Activated CD4-positive, alpha-beta T cell treated with anti-CD3 and anti-CD28 coated beads, Interleukin-2, amount 50 U/mL, for 4 hours (primary cell): ENCODE measurements around the gene DSP.

Source experiments
- DNase-seq, 2 experiments: peaks; one replicate each; pipeline ENCODE4 v3.0.0-alpha.2; 2020

DSP gene

DNA sequence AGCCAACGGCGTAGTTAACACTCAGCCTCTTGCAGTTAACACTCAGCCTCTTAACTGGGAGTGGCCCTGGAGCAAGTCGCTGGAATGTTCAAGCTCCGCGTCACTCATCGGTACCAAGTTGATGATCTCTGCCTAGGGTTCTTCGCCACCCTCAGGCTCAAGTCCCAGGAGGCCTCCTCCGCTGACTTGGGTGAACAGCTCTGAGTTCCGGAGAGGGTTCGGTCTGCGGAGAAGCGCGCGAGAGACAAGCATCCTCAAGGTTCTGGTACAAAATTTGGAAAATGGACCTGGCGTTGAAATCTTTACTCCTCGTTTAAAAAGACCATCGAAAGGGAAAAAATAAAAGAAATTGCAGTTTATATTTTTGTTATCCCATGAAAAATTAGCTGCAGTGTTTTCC is 876 bp upstream of the DSP start:
- DNase-seq: no peak

- no peak for DNase-seq
Measured at GRCh38 chr6:7542065-7542873, 798 bp downstream of the DSP start.

GRCh38 chr6:7542874-7543624 is 1.6 kb downstream of the DSP start:
- DNase-seq: no peak

DNA sequence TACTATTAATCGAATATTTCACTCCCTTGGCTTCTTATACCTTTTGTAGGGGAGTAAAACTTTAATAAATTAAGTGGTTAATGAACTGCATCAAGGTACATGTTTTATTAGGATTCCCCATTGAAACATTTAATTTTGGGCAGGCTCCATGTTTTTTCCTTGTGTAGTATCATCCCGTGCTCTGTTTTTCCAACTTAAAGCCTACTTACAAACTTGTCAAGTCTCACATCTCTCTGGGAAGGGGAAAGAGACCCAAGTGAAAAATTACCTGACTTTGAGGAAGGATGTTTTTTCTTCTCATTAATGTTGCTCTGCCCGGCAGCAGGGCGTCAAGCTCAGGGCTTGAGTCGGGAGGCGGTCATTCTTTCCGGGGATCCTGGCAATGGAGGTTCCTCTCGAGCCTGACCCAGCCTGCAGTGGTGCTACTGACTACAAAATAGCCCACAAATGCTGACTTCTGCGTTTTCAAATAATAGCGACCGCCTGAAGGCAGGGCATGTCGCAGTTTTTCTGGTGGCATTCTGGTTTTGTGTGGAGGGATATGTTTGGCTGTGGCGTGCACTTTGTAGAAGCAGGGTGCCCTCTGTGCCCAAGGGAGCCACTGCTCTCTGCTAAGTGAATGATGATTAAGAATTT is 2.4 kb downstream of the DSP start:
- DNase-seq: no peak

DNA sequence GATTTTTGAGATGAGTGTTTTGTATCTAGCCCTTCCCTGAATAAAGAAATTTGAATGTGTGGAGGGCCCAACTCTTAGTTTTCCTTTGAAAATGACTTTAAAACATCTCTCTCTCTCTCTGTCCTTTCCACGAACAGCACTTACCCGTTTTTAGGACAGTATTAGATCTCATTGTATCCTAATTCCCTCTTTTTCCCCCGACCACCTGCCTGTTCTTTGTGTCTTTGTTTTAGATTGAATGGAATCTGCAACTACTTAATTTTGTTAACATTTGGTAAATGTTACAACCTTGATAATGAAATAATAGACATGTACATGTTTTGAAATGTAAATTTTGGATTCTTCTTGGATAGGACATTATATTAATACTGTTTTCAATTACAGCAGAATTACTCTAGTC is 3.1 kb downstream of the DSP start:
- DNase-seq: no peak

DNA sequence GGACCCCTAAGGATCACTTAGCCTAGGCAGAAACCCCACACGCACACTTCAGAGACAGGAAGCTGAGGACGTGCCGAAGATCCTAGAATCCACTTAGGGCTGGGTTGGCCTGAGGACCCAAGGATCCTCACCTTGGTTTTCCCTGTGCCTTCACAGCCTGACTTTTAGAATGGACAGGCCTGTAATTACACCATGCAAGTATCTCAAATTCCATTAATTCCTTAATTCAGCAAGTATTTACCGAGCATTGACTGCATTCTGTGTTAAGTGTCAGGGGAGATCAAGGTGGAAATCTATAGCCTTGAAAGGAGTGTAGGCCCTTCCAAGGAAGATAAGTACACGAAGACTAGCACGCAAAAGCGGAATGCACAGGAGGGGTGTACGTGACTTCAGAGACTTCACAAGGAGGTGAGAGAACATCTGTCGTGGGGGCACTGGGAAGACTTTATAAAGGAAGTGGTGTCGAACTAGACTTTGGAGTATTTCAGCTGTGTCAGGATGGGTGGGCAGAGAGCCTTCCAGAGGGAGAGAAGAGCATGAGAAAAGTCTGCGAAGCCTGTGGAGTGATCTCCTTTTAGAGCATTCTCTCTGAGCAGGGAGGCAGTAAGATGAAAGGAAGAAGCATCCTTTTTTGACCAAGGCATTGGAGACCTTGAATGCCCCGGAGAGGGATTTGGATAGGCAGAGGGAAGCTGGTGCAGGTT is 4.0 kb downstream of the DSP start:
- DNase-seq: no peak

DNA sequence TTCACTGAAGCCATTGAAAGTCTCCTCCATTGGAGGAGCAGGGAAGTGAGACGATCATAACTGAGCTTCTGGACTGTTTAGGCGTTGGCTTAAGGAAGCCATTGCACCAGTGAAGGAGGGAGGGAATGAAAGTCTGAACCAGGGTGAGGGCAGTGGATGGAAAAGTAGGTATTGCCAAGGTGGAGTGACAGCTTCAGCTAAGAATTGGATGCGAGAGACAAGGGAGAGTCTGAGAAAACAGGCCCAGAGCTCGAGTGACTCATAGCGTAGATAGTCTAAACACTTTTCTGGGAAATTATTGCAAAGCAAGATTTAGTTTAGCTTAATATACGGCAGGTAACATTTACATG is 4.5 kb downstream of the DSP start:
- DNase-seq: no peak

- no peak for DNase-seq
Measured at GRCh38 chr6:7546383-7546782, 4.9 kb downstream of the DSP start.

- DNase-seq: no peak
Measured at GRCh38 chr6:7546896-7547295, 5.4 kb downstream of the DSP start.

DNA sequence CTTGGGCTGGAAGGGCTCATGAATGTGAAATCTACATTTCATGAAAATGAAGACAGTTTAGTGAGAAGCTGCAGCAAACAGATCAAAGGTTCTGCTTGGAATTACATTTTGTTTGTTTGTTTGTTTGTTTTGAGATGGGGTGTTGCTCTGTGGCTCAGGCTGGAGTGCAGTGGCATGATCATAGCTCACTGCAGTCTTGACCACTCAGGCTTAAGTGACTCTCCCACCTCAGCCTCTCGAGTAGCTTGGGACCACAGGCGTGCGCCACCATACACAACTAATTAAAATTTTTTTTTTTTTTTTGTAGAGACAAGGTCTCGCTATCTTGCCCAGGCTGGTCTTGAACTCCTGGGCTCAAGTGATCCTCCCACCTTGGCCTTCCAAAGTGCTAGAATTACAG is 5.8 kb downstream of the DSP start:
- DNase-seq: no peak

DNA sequence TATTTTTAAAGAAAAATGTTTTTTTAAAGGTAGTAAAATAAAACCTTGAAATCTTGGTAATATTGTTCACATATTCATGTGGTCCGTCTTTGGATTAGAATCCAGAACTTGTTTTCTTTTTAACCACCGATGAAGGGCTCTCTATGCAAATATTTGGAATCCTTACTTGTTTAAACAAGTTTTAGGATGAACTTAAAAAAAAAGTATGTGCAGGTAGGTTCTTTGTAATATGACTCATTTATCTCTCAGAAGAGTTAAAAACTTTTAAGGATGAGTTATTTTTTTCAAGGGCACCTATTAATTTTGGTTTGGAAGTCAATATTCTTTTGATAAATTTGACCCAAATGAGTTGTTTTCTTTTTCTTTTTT is 8.9 kb downstream of the DSP start:
- DNase-seq: no peak

DNA sequence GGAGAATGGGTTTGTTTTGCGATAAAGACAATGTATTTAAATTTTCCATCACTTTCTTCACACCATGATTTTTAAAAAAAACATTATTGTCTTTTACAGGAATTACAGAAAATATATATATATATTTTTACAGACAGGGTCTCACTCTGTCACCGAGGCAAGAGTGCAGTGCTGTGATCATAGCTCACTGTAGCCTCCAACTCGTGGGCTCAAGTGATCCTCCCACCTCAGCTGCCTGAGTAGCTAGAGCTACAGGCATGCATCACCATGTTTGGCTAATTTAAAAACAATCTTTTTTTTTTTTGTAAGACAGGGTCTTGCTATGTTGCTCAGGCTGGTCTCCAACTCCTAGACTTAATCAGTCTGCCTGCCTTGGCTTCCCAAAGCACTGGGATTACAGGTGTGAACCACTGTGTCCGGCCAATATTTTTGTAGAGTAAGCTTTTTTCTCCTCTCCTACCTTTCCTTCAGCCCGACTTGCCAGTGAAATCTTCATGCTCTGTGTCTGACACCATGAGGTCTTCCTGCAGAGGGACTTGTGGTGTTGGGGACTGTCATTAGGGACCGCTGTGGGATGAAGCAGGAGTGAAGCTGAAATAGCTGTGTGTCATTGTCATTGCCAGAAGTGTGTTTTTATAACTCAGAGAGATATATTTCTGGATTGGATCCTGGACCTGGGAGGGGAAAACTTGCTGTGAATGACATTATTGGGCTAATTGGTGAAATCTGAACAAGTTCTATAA is 13.2 kb downstream of the DSP start:
- DNase-seq: no peak

DNA sequence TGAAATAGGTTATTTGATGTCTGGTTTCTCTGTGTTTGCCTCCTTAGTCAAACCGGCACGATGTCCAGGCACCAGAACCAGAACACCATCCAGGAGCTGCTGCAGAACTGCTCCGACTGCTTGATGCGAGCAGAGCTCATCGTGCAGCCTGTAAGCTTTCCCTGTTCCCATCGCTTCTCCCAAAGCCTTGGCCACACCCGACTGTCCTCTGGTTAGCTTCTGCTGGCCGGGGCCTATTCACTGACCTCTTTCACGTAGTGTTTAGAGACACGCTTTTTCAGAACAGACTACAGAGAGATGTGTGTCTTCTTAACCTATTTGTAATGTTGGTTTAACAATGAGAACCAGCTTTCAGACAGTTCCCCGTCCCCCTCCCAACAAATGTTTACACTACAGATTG is 14.2 kb downstream of the DSP start:
- DNase-seq: no peak

- no peak for DNase-seq
Measured at GRCh38 chr6:7556394-7557106, 15.1 kb downstream of the DSP start.

DNA sequence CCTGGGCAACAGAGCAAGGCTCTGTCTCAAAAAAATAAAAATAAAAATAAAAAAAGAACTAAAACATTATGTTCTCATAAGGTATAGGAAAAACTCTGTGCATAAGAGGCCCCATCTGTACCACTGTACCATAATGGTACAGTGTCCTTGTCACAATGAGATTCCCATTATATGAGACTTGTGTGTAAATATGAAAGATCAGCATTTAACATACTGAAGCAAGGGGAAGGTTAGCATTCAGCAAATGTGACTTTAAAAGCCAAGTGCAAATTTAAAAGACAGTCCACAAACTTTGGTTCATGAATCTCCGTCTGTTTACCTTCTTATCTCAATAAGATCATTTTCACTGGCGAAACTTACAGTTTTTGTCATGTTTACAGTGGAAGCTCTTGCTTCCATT is 16.2 kb downstream of the DSP start:
- no peak for DNase-seq

GRCh38 chr6:7558781-7559180 is 17.3 kb downstream of the DSP start:
- DNase-seq: no peak

DNA sequence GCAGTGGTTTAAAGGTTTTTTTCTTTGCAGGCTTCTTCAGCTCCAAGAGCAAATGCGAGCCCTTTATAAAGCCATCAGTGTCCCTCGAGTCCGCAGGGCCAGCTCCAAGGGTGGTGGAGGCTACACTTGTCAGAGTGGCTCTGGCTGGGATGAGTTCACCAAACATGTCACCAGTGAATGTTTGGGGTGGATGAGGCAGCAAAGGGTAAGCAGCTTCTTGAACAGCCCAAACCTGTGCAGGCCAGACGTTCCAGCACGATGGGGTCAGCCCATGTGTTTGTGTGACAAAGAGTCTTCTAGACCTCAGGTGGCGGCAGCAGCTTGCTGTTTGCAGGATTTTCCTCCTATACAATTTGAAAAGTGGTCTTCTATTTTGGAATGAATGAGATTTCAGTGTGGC is 17.7 kb downstream of the DSP start:
- DNase-seq: no peak

GRCh38 chr6:7559651-7560385 is 18.3 kb downstream of the DSP start:
- DNase-seq: no peak

GRCh38 chr6:7561153-7561964 is 19.9 kb downstream of the DSP start:
- DNase-seq: no peak

- no peak for DNase-seq
Measured at GRCh38 chr6:7562769-7563168, 21.3 kb downstream of the DSP start.

- no peak for DNase-seq
Measured at GRCh38 chr6:7566107-7566506, 24.6 kb downstream of the DSP start.
